OCI-M2 (cell line): Measurements from ENCODE around the gene RAB4B.
"Not testable (repeated sequence)": the region's sequence is repeated elsewhere in the genome, so short reads cannot be mapped to it uniquely, and the experiment has no call there.

ENCODE experiments used
- DNase-seq: peaks from one replicate; lab custom pipeline; 2025; ENCODE audit not compliant: unreplicated experiment; lab: John Stamatoyannopoulos, UW

Gene RAB4B

DNA sequence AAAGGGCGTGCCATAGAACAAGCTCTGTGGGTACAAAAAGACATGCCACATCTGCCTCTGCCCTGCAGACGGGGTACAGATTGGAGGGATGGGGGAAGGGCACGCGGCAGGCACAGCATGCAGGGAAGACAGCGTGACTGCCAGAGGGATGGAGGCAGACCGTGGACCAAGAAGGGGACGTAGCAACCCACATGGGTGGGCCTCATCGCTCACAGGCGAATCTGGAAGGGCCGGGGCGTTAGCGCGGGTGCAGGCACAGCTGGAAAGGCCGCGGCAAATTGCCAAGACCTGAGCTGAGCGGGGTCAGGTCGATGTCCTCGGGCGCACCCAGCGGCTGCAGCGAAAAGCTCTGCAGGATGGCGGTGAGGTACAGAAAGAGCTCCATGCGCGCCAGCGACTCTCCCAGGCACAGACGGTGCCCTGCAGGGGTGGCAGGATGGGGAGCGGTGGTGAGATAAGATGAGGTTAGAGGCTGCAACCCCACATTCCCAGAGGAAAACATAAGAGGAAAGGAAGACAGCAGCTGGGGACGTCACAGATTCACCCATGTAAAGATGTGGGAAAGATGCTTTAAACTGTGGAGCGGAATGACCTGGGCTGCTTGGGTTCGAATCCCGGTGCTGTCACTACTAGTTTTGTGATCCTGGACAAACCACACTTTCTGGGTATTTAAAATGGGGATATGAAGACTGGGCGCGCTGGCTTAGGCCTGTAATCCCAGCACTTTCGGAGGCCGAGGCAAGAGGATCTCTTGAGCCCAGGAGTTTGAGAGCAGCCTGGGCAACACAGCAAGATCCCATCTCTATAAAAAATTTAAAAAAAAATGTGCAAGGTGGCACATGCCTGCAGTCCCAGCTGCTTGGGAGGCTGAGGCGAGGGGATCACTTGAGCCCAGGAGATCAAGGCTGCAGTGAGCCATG lies 40.7 kb downstream of the RAB4B start:
- not testable (repeated sequence) for DNase-seq

DNA sequence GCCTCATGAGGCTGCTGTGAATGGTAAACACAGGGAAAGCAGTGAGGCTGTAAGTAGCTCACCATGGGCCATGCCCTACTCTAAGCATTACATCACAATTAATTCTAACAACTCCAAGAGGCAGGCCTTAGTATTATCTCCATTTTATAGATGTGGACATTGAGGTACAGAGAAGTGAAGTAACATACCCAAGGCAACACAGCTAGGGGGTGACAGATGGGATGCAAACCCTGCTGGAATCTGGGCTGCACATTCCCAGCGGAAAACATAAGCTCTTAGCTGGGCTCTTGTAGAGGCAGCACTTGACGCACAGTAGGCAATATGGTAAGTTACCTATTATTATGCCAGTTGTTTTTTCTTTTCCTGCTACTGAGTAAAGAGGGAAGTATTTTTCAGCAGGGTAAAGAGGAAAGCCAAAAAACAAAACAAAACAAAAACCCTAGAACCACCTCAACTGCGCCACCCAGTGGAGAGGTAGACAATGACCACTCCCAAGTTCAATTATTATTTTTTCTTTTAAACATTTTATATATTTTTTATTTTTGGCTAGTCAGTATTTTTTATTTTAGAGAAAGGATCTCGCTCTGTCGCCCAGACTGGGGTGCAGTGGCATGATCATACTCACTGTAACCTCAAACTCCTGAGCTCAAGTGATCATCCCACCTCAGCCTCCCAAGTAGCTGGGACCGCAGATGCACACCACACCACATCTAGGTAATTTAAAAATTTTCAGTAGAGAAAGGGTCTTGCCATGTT lies 41.6 kb downstream of the RAB4B start:
- not testable (repeated sequence) for DNase-seq

DNA sequence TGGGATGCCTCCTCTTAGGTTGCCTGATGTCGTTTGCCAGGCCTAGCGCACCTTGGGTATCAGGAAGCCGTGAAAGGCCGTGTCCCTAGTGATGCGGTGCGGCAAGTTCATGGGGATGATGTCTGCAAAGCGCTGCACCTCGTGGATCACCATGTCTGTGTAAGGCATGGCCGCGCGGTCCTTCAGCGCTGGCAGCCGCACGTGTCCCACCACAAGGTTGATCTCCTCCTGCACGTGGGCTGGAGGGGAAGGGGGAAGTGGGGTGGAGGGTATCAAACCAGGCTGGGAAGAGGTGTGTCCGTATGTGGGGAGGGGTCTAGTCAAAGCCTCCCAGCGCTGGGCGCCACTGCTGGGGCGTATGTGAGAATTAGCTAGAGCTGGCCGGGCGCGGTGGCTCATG lies 44.1 kb downstream of the RAB4B start:
- DNase-seq, result no peak

DNA sequence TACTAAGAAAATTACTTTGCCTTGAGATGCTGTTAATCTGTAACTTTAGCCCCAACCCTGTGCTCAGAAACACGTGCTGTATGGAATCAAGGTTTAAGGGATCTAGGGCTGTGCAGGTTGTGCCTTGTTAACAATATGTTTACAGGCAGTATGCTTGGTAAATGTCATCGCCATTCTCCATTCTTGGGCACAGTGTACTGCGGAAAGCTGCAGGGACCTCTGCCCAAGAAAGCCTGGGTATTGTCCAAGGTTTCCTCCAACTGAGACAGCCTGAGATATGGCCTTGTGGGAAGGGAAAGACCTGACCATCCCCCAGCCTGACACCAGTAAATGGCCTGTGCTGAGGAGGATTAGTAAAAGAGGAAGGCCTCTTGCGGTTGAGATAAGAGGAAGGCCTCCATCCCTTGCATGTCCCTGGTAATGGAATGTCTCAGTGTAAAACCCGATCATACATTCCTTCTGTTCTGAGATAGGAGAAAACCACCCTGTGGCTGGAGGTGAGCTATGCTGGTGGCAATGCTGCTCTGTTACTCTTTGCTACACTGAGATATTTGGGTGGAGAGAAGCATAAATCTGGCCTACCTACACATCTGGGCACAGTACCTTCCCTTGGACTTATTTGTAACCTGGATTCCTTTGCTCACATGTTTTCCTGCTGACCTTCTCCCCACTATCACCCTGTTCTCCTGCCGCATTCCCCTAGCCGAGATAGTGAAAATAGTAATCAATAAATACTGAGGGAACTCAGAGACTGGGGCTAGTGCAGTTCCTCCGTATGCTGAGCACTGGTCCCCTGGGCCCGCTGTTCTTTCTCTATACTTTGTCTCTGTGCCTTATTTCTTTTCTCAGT lies 44.9 kb downstream of the RAB4B start:
- peak; percentile 83 for DNase-seq

DNA sequence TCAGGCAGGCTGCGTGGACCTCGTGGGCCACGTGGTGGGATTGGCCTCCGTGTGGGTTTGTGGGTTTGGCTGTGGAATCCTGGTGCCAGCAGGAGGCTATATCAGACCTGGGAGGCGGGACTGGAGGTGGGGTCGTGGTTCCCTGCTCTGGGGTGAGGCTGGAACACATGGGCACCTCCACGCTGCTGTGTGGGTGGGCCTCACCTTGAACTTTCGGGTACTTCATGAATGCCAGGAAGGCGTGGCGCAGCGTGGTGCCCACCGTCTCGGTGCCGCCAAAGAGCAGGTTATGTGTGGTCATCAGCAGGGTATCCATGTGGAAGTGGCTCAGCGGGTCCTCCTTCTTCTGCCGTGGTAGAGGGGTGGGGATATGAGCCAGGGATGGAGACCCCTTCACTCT lies 46.9 kb downstream of the RAB4B start:
- not testable (repeated sequence) for DNase-seq

DNA sequence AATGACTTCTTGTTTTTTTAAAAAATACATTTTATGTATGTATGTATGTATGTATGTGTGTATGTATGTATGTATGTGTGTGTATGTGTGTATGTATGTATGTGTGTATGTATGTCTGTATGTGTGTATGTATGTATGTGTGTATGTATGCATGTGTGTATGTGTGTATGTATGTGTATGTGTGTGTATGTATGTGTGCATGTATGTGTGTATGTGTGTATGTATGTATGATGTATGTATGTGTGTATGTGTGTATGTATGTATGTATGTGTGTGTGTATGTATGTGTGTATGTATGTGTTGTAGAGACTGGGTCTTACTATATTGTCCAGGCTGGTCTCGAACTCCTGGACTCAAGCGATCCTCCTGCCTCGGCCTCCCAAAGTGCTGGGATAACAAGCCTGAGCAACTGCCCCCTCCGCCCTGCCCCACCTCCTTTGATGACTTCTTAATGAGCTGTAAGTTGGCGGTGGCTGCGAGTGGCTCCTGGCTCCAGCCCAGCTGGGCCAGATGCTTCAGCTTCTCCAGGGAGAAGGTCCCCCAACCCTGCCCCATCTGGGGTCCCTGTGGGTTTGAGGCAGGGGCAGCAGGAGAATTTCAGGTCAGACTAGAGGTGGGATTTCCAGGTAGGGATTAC lies 47.5 kb downstream of the RAB4B start:
- not testable (repeated sequence) for DNase-seq

DNA sequence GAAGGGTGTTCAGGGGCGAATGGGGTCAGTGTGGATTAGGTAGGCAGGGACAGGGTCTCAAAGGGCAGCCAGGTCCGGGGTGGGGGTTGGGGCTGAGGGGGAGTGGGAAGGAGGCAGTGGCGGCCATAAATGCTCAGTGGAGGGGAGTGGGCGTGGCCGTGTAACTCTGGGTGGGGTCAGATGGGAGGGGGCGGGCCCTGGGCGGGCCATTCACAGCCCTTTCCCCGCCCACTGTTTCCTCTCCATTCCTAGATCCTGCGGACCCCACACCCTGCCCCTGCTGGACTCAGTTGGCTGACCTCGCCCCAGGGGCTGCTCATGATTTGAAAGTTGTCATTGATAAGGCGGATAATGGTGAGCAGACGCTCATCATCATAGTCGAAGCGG lies 48.3 kb downstream of the RAB4B start:
- not testable (repeated sequence) for DNase-seq

DNA sequence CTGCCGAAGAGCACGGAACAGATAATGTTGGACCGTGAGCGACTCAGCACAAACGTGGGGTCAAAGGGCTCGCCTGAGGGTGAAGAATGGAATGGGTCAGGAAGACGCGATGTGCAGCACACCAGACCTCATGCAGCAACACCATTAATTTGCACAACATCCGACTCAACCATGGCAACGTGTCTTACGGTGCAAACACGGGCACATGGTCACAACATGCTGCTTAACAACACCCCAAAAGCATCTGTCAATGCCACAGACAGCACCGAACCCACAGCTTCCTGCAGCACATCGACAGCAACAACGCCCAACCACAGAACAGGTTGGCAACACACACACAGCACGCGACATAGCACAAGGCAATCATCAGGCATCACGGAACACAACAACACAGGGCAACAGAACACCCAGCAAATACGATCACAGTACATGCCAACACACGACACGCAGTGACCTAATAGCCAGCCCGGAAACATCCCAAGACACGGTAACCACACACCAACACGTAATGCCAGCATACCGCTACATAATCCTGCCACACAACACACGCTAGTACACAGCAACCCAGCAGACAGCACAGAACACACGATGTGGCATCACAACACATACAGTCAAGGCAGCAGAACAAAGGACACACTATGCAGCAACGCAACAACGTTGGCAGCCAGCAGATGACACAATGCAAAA lies 48.8 kb downstream of the RAB4B start:
- not testable (repeated sequence) for DNase-seq

DNA sequence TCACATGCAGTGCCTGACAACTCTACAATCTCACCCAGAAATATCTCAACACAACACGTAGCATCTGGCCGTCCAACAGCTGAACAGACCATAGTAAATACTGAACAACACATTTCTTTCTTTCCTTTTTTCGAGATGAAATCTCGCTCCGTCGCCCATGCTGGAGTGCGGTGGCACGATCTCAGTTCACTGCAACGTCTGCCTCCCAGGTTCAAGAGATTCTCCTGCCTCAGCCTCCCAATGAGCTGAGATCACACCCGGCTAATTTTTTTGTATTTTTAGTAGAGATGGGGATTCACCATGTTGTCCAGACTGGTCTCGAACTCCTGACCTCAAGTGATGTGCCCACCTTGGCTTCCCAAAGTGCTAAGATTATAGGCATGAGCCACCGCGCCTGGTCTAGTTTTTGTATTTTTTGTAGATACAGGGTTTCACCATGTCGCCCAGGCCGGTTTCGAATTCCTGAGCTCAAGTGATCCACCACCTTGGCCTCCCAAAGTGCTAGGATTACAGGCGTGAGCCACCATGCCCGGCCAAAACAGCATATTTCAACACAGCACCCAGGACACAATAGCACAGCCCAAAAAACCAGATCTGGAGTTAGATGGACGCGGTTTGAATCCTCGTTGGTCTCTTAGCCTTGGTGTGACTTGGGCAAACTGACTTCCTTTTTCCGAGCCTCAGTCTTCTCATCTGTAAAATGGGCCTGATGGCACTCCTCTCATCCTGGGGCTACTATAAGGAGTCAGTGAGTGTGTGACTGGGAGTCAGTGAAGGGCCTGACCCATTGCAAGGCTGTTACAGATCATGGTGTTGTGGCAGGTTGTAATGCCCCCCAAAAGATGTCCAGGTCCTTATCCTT lies 49.6 kb downstream of the RAB4B start:
- no peak for DNase-seq

DNA sequence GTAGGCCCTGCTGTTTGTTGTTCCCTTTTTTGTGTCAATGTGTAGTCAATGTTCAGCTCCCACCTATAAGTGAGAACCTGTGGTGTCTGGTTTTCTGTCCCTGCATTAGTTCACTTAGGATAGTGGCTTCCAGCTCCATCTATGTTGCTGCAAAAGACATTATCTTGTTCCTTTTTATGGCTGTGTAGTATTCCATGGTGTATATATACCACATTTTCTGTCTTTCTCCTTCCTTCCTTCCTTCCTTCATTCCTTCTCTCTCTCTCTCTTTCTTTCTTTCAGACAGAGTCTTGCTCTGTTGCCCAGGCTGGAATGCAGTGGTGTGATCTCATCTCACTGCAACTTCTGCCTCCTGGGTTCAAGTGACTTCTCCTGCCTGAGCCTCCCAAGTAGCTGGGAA lies 51.2 kb downstream of the RAB4B start:
- DNase-seq, result no peak

DNA sequence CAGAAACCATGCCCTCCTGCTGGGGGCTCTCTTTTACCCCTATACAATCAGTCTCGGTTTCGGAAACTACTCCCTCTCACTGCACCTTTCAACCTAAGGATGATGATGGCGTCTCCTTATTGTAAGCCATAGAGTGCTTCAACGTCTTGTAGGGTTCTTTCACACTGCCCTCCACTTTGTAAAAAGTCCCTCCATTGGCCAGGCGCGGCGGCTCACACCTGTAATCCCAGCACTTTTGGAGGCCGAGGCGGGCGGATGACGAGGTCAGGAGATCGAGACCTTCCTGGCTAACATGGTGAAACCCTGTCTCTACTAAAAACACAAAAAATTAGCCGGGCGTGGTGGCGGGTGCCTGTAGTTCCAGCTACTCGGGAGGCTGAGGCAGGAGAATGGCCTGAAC lies 52.7 kb downstream of the RAB4B start:
- not testable (repeated sequence) for DNase-seq

DNA sequence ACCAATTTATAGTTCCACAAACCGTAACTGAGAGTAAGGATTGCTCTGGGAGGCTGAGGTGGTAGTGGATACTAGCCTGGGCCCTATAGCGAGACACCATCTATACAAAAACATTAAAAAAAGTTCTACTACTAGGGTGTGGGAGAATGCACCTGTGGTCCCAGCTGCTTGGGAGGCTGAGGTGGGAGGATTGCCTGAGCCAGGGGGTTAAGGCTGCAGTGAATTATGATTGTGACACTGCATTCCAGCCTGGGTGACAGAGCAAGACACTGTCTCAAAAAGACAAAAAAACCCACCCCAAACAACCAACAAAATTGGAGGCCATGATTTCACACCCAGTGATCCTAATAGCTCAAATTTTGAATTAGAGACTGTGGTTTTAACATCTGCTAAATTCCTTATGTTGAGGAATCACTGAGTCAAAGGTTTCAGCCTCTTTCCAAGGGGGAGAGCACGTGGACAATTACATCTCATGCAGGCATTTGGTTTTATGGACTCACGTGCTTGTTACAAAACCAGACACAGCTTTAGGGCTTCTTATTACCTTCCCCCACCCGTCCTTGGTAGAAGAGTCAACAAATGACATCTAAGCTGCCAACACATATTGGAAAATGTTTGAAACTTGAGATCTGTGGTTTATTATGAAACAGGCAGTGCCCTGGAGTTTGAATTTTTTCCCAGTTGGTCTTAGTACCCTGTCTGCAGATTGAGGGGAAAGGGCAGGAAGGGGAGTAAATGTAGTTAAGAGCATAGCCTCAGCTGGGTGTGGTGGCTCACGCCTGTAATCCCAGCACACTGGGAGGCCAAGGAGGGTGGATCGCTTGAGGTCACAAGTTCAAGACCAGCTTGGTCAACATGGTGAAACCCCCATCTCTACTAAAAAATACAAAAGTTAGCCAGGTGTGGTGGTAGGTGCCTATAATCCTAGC lies 53.7 kb downstream of the RAB4B start:
- no peak for DNase-seq

DNA sequence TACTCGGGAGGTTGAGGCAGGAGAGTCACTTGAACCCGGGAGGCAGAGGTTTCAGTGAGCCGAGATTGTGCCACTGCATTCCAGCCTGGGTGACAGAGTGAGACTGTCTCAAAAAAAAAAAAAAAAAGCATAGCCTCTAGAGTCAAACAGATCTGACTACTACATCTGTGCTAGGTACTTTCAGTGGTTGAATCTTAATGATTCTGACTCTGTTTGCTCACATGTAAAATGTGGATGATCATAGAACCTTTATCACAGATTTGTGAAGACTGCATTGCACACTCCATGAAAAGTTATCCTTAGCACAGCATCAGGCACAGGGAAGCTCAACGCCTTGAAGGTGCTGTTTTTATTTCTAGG lies 54.4 kb downstream of the RAB4B start:
- DNase-seq, result not testable (repeated sequence)

DNA sequence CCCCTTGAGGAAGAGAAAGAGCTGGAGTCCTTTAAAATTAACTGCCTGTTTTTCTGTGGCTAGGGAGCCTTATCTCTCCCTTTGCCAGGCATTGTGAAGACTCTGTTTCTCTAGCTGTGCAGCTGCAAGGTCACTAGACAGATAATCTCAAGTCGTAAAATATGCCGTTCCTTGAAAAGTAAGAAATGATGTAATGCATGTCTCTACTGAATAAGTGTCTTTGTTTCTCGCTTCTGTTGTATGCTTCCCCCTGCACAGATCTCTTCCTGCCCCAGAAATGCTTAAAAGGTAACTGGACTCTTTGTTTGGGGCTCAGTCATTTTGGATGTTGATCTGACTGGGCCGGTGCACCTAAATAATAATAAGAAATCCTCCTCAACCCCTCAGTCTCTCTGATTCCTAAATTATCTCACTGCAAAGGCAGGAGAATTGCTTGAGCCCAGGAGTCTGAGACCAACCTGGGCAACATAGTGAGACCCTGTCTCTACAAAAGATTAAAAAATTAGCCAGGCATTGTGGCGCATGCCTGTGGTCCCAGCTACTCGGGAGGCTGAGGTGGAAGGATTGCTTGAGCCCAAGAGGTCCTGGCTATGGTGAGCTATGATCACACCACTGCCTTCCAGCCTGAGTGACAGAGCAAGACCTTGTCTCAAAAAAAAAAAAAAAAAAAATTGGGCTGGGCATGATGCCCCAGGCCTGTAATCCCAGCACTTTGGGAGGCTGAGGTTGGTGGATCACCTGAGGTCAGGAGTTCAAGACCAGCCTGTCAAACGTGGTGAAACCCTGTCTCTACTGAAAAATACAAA lies 55.9 kb downstream of the RAB4B start:
- DNase-seq, result not testable (repeated sequence)

DNA sequence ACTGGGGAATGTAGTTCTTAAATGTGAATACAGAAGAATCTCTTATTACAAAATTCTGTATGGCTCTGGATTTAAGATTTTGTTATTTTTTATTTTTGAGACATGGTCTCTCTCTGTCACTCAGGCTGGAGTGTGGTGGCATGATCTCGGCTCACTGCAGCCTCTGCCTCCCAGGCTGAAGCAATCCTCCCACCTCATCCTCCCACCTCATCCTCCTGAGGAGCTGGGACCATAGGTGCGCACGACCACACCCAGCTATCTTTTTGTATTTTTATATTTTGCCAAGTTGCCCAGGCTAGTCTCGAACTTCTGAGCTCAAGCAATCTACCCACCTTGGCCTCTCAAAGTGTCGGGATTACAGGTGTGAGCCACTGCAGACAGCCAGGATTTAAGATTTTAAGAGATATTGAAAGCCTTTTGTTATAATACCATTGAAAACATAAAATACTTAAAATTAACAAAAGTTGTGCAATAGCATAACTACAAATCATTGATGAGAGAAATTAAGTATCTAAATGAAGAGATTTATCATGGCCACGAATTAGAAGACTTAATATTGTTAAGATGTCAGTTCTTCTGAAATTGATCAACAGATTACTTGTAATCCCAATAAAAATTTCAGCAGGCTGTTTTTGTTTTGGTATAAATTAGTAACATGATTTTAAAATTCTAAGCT lies 58.8 kb downstream of the RAB4B start:
- DNase-seq, result no peak

DNA sequence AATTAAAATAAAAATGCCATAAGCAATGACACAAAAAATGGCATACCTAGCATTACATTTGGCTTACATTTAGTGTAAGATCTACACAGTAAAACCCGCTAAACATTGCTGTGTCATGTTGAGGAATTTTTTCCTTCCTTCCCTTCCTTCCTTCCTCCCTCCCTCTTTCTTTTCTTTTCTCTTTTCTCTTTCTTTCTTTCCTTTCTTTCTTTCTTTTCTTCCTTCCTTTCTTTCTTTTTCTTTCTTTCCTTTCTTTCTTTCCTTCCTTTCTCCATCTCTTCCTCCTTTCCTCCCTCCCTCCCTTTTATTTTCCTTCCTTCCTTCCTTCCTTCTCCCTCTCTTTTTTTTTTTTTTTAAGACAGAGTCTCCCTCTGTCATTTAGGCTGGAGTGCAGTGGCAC lies 60.4 kb downstream of the RAB4B start:
- not testable (repeated sequence) for DNase-seq

DNA sequence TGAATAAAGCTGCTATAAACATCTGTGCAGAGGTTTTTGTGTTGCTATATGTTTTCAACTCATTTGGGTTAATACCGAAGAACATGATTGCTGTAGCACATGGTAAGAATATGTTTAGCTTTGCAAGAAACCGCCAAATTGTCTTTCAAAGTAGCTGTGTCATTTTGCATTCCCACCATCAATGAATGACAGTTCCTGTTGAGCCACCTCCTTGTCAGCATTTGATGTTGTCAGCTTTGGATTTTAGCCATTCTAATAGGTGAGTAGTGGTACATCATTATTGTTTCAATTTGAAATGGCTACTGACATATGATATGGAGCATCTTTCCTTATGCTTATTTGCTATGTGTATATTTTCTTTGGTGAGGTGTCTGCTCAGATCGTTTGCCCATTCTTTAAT lies 64.0 kb downstream of the RAB4B start:
- DNase-seq, result not testable (repeated sequence)
